Sigmoid colon (tissue), 7 donors: ENCODE measurements around the gene ACTR5. TPM values are rescaled to one million over a fixed set of nuclear protein-coding genes. Genes with fewer than 3 reads are reported as not detected.

Experiments
- DNase-seq: peaks from one replicate; pipeline ENCODE4 v3.0.0-alpha.2; 2019
- H3K27ac ChIP-seq, 4 donors: fragments of 200-600 bp; sonication (generic); one replicate each; pipeline ENCODE4 v1.5.1; 2016 to 2019; ENCODE audit warnings: mild to moderate bottlenecking in 1 of 4
- H3K27me3 ChIP-seq, 3 donors: fragments of 200-600 bp; sonication (generic); one replicate each; pipeline ENCODE4 v1.5.1; 2019; ENCODE audit warnings: mild to moderate bottlenecking in 1 of 3
- H3K36me3 ChIP-seq, 4 donors: fragments of 200-600 bp; sonication (generic); one replicate each; pipeline ENCODE4 v1.5.1; 2016 to 2019
- H3K4me1 ChIP-seq, 4 donors: fragments of 200-600 bp; sonication (generic); one replicate each; pipeline ENCODE4 v1.5.1; 2017 to 2019
- H3K4me3 ChIP-seq, 4 donors: fragments of 200-600 bp; sonication (generic); one replicate each; pipeline ENCODE4 v1.5.1; 2017 to 2019; ENCODE audit warnings: mild to moderate bottlenecking in 2 of 4, moderate library complexity in 1 of 4
- H3K9me3 ChIP-seq, 4 donors: fragments of 200-600 bp in 3 of 4; sonication (generic) in 3 of 4; one replicate each; pipeline versions ENCODE4 v1.5.1 to v1.6.1; 2013 to 2019
- CTCF ChIP-seq, 4 experiments: fragments of 450-650 bp in 3 of 4; fragments of 200-600 bp in 1 of 4; IDR thresholded peaks; one replicate each; pipeline ENCODE4 v1.5.1; 2016 to 2019; ENCODE audit warnings: antibody characterized with exemption in 4 of 4, mild to moderate bottlenecking in 3 of 4, moderate library complexity in 2 of 4
- EP300 ChIP-seq, 4 donors: sonication (generic); formaldehyde crosslinking; IDR thresholded peaks; one replicate each; pipeline ENCODE4 v1.6.1; 2017; ENCODE audit warnings: antibody characterized with exemption in 4 of 4
- POLR2A ChIP-seq, 2 donors: fragments of 450-650 bp; IDR thresholded peaks; one replicate each; pipeline ENCODE4 v1.6.1; 2016; ENCODE audit warnings: antibody characterized with exemption in 2 of 2, mild to moderate bottlenecking in 2 of 2, moderate library complexity in 2 of 2
- POLR2AphosphoS5 ChIP-seq, 4 donors: sonication (generic); formaldehyde crosslinking; IDR thresholded peaks; one replicate each; pipeline ENCODE4 v1.6.1; 2017; ENCODE audit warnings: antibody characterized with exemption in 4 of 4
- WGBS, 2 donors: extraction: QIAGEN DNeasy Blood & Tissue Kit; methylation state at CpG; one replicate each; pipeline ENCODE4 v1.1.7; 2013; 5-methylcytosine and 5-hydroxymethylcytosine counted together
- intact Hi-C: fragments of 100-400 bp; cut with DNase I; formaldehyde crosslinking; loops from one replicate; pipeline ENCODE4 v1.15.1; 2023
- polyA plus RNA-seq, 3 donors: library from polyadenylated mRNA; stranded (reverse); fragments of 200-250 nt; gene quantifications; one replicate each; pipeline ENCODE4 v1.2.3, GENCODE V29; 2013
- total RNA-seq, 4 donors: library from RNA; depleted of rRNA; stranded (reverse); fragments of >200 nt; gene quantifications; one replicate each; pipeline ENCODE4 v1.1.0, GENCODE V29; 2016
- donor health status: healthy with polysubstance abuse.
- donor health status: Bipolar disorder and iron deficiency.
- donor health status: healthy.

ACTR5 gene
- total and polyA plus RNA-seq, 7 donors = 1.8 to 10.0 (median 6.4) TPM

- H3K9me3 ChIP-seq = no peaks in the 10 kb centered on the region
- 94% methylated on average over 7 of the region's 7 CpGs for WGBS, 2 donors
Measured at GRCh38 chr20:38770970-38771369, 22.7 kb downstream of the ACTR5 start.

GRCh38 chr20:38771621-38772020, 23.4 kb downstream of the ACTR5 start:
- no peaks in the 10 kb centered on the region for H3K4me1 ChIP-seq
- no peak overlapping the region for H3K27ac ChIP-seq
- H3K27me3 ChIP-seq = no peaks in the 10 kb centered on the region
- peaks cover 40 to 89% (median 44%) of the 10 kb centered on the region in 4 donors for H3K36me3 ChIP-seq
- TF ChIP-seq POLR2AphosphoS5 (IDR thresholded peaks at IDR 0.05) (no peak), EP300 (IDR thresholded peaks at IDR 0.05) (no peak), CTCF (IDR thresholded peaks at IDR 0.05) (no peak), POLR2A (IDR thresholded peaks at IDR 0.05) (no peak)
- no peaks in the 10 kb centered on the region for H3K9me3 ChIP-seq
- intact Hi-C loops = no loop called here
- DNase-seq = no peak
- H3K4me3 ChIP-seq = no peak overlapping the region
- 81 to 97% methylated on average over 7 of the region's 7 CpGs for WGBS, 2 donors

More at GRCh38 chr20:38770970-38771369, 22.7 kb downstream of the ACTR5 start:
- Histone ChIP-seq H3K27ac (no peak overlapping the region), H3K4me1 (no peaks in the 10 kb centered on the region), H3K4me3 (no peak overlapping the region), H3K27me3 (no peaks in the 10 kb centered on the region), H3K36me3 (peaks cover 40 to 96% (median 44%) of the 10 kb centered on the region in 4 donors)
- no peak for TF ChIP-seq POLR2A (IDR thresholded peaks at IDR 0.05)
- no peak for TF ChIP-seq CTCF (IDR thresholded peaks at IDR 0.05)
- TF ChIP-seq EP300 (IDR thresholded peaks at IDR 0.05) = no peak
- no peak for TF ChIP-seq POLR2AphosphoS5 (IDR thresholded peaks at IDR 0.05)
- no peak for DNase-seq
- intact Hi-C loops = no loop called here

GRCh38 chr20:38774167-38774566, 25.9 kb downstream of the ACTR5 start:
- intact Hi-C loops = no loop called here
- no peak for DNase-seq
- Histone ChIP-seq H3K4me1 (no peaks in the 10 kb centered on the region), H3K27me3 (no peaks in the 10 kb centered on the region), H3K4me3 (no peak overlapping the region), H3K27ac (no peak overlapping the region), H3K36me3 (peaks cover 26 to 64% (median 31%) of the 10 kb centered on the region in 4 donors), H3K9me3 (no peaks in the 10 kb centered on the region)
- TF ChIP-seq EP300 (IDR thresholded peaks at IDR 0.05) (no peak), CTCF (IDR thresholded peaks at IDR 0.05) (no peak), POLR2A (IDR thresholded peaks at IDR 0.05) (no peak), POLR2AphosphoS5 (IDR thresholded peaks at IDR 0.05) (no peak)
- 93 to 95% methylated on average over 2 of the region's 2 CpGs for WGBS, 2 donors

GRCh38 chr20:38776363-38776762, 28.1 kb downstream of the ACTR5 start:
- Histone ChIP-seq H3K9me3 (no peaks in the 10 kb centered on the region), H3K4me1 (no peaks in the 10 kb centered on the region), H3K36me3 (peaks cover 20 to 42% (median 26%) of the 10 kb centered on the region in 4 donors), H3K27me3 (no peaks in the 10 kb centered on the region), H3K27ac (no peak overlapping the region), H3K4me3 (no peak overlapping the region)
- WGBS, 2 donors = 93 to 94% methylated on average over 11 of the region's 11 CpGs
- TF ChIP-seq EP300 (IDR thresholded peaks at IDR 0.05) (no peak), POLR2A (IDR thresholded peaks at IDR 0.05) (no peak), CTCF (IDR thresholded peaks at IDR 0.05) (no peak), POLR2AphosphoS5 (IDR thresholded peaks at IDR 0.05) (no peak)
- DNase-seq = no peak
- intact Hi-C loops = no loop called here
